Right cardiac atrium (tissue), 5 donors: ENCODE data around the gene ACADM. TPM values are rescaled to one million over a fixed set of nuclear protein-coding genes. Genes with fewer than 3 reads are reported as not detected.
"Not testable (repeated sequence)": the region's sequence is repeated elsewhere in the genome, so short reads cannot be mapped to it uniquely, and the experiment has no call there.

ENCODE experiments used
- ATAC-seq, 2 donors: fragments of 200-7000 bp; cut with Tn5 transposase; one replicate each; pipeline versions ENCODE4 v1.8.0 to v1.9.1; 2020; ENCODE audit warnings: moderate library complexity in 2 of 2, mild to moderate bottlenecking in 1 of 2
- DNase-seq, 3 donors: peaks; one replicate each; pipeline ENCODE4 v3.0.0-alpha.2; 2020
- H3K27ac ChIP-seq: one replicate; pipeline ENCODE4 v1.5.1; 2013; ENCODE audit warnings: mild to moderate bottlenecking, low read length, control low read depth, moderate library complexity
- H3K27me3 ChIP-seq: one replicate; pipeline ENCODE4 v1.6.1; 2013; ENCODE audit not compliant: control insufficient read depth, insufficient read depth
- H3K4me1 ChIP-seq: one replicate; pipeline ENCODE4 v1.6.1; 2013; ENCODE audit warnings: low read length; ENCODE audit not compliant: control insufficient read depth, insufficient read depth
- H3K4me3 ChIP-seq: one replicate; pipeline ENCODE4 v1.5.1; 2013; ENCODE audit warnings: low read length, control low read depth
- H3K9me3 ChIP-seq: one replicate; pipeline ENCODE4 v1.6.1; 2013; ENCODE audit warnings: low read length; ENCODE audit not compliant: control insufficient read depth
- WGBS: extraction: QIAGEN DNeasy Blood & Tissue Kit; methylation state at CpG from one replicate; pipeline ENCODE4 v1.1.7; 2013; 5-methylcytosine and 5-hydroxymethylcytosine counted together
- intact Hi-C, 4 donors: fragments of 100-400 bp; cut with DNase I; formaldehyde crosslinking; loops; one replicate each; pipeline versions ENCODE4 v1.11.0 to v1.14.0; 2022 to 2023
- long read RNA-seq, 4 donors: library from polyadenylated mRNA; unstranded; transcript quantifications; one replicate each; pipeline ENCODE4 v2.0.0, GENCODE V29; 2020 to 2021
- polyA plus RNA-seq: library from polyadenylated mRNA; stranded (reverse); fragments of 200-250 nt; gene quantifications from one replicate; pipeline ENCODE4 v1.2.3, GENCODE V29; 2013
- total RNA-seq, 4 donors: library from RNA; stranded (reverse); fragmentation: NEBNext Ultra II Directional; extraction: Animal tissue kit (Norgen Biotek cat#: 25700); gene quantifications; one replicate each; pipeline ENCODE4 v1.2.1, GENCODE V29; 2021
- donor health status: healthy with polysubstance abuse.
- donor health status: DM: no; HTN: yes; CAD: no.
- donor health status: DM: no; HTN: no; CAD: no.
- donor health status: DM: no; HTN: yes; CAD: no; lungs with severe emphysema.
- donor health status: DM: yes; HTN: yes; CAD: no.

The ACADM gene
- total RNA-seq = 100 to 1,000 TPM; 171 to 197 (median 184) TPM
- polyA plus RNA-seq = 105 TPM
- long read RNA-seq, donor 1, transcript ACADM-202 (12 exons, 2,619 nt) = major isoform, 235 of 284 reads
- long read RNA-seq, donor 1, transcript ACADM-218 (11 exons, 2,535 nt) = minor isoform, 10 of 284 reads
- long read RNA-seq, donor 1, transcript ACADM-203 (12 exons, 1,332 nt) = minor isoform, 5 of 284 reads
- long read RNA-seq, donor 1, partial matches to known transcripts = 25 of 284 reads
- long read RNA-seq, donor 1, other reads (novel, unspliced or antisense) = 8 of 284 reads
- long read RNA-seq, donor 2, transcript ACADM-202 (12 exons, 2,619 nt) = major isoform, 111 of 125 reads
- long read RNA-seq, donor 2, partial matches to known transcripts = 4 of 125 reads
- long read RNA-seq, donor 2, other reads (novel, unspliced or antisense) = 9 of 125 reads
- long read RNA-seq, donor 3, transcript ACADM-218 (11 exons, 2,535 nt) = minor isoform, 28 of 1,008 reads
- long read RNA-seq, donor 3, transcript ACADM-202 (12 exons, 2,619 nt) = major isoform, 886 of 1,008 reads
- long read RNA-seq, donor 3, transcript ACADM-203 (12 exons, 1,332 nt) = minor isoform, 8 of 1,008 reads
- long read RNA-seq, donor 3, partial matches to known transcripts = 35 of 1,008 reads
- long read RNA-seq, donor 3, other reads (novel, unspliced or antisense) = 50 of 1,008 reads
- long read RNA-seq, donor 4, transcript ACADM-202 (12 exons, 2,619 nt) = major isoform, 114 of 136 reads
- long read RNA-seq, donor 4, partial matches to known transcripts = 5 of 136 reads
- long read RNA-seq, donor 4, other reads (novel, unspliced or antisense) = 13 of 136 reads

GRCh38 chr1:75724472-75725022 is at the start of gene ACADM:
ACADM (plus strand) TSS chr1:75724709; CDS start chr1:75724788, 79 bp downstream.
- under 1% methylated on average over 48 of the region's 48 CpGs for WGBS
- ATAC-seq = peak; percentile 100
- Histone ChIP-seq H3K4me1 (no peaks in the 10 kb centered on the region), H3K4me3 (peak within 1 kb of the TSS; percentile 83), H3K27ac (peak within 1 kb of the TSS; percentile 93), H3K9me3 (no peaks in the 10 kb centered on the region), H3K27me3 (no peaks in the 10 kb centered on the region)
- peak; percentile 90 to 96 (median 96) for DNase-seq
- intact Hi-C loops = loop anchor here in 1 of 4 donors (5.0 kb wide), 1 partner anchor 63 kb away; the partner anchor contains the start of gene RABGGTB

- H3K27me3 ChIP-seq = no peaks in the 10 kb centered on the region
- H3K27ac ChIP-seq = no peak overlapping the region
- no peak for DNase-seq
- intact Hi-C loops = no loop called here
- H3K4me3 ChIP-seq = no peak overlapping the region
- H3K4me1 ChIP-seq = no peaks in the 10 kb centered on the region
- 83% methylated on average over 5 of the region's 5 CpGs for WGBS
- ATAC-seq = no peak
- no peaks in the 10 kb centered on the region for H3K9me3 ChIP-seq
Observed at GRCh38 chr1:75677443-75677842, 47.1 kb upstream of the ACADM start.

GRCh38 chr1:75677964-75678363 is 46.5 kb upstream of the ACADM start:
- DNase-seq, H3K4me3 ChIP-seq, H3K27me3 ChIP-seq, ATAC-seq, H3K9me3 ChIP-seq, H3K4me1 ChIP-seq, H3K27ac ChIP-seq, intact Hi-C loops: not testable (repeated sequence)
- WGBS = 63% methylated on average over 10 of the region's 10 CpGs

GRCh38 chr1:75690547-75690946 is 34.0 kb upstream of the ACADM start:
- DNase-seq = no peak
- no peaks in the 10 kb centered on the region for H3K4me1 ChIP-seq
- intact Hi-C loops = no loop called here
- no peaks in the 10 kb centered on the region for H3K27me3 ChIP-seq
- no peak for ATAC-seq
- H3K9me3 ChIP-seq = no peaks in the 10 kb centered on the region
- H3K4me3 ChIP-seq = no peak overlapping the region
- no peak overlapping the region for H3K27ac ChIP-seq

GRCh38 chr1:75693551-75693950 is 31.0 kb upstream of the ACADM start:
- Histone ChIP-seq H3K27me3 (no peaks in the 10 kb centered on the region), H3K4me3 (no peak overlapping the region), H3K9me3 (no peaks in the 10 kb centered on the region), H3K27ac (no peak overlapping the region), H3K4me1 (no peaks in the 10 kb centered on the region)
- DNase-seq (no peak), ATAC-seq (no peak)
- WGBS = 33% methylated on average over 3 of the region's 3 CpGs
- intact Hi-C loops = no loop called here

GRCh38 chr1:75696000-75696399 is 28.5 kb upstream of the ACADM start:
- no peak overlapping the region for H3K27ac ChIP-seq
- no peaks in the 10 kb centered on the region for H3K4me1 ChIP-seq
- WGBS = 61% methylated on average over 3 of the region's 3 CpGs
- H3K9me3 ChIP-seq = no peaks in the 10 kb centered on the region
- DNase-seq = no peak
- no peak for ATAC-seq
- no peak overlapping the region for H3K4me3 ChIP-seq
- intact Hi-C loops = no loop called here
- no peaks in the 10 kb centered on the region for H3K27me3 ChIP-seq

- Histone ChIP-seq H3K4me1 (peaks cover 2% of the 10 kb centered on the region), H3K27me3 (no peaks in the 10 kb centered on the region), H3K27ac (no peak overlapping the region), H3K9me3 (no peaks in the 10 kb centered on the region), H3K4me3 (no peak overlapping the region)
- intact Hi-C loops = no loop called here
- ATAC-seq (no peak), DNase-seq (no peak)
- 63% methylated on average over 2 of the region's 2 CpGs for WGBS
Observed at GRCh38 chr1:75707191-75707590, 17.3 kb upstream of the ACADM start.

- Histone ChIP-seq H3K9me3 (no peaks in the 10 kb centered on the region), H3K27me3 (no peaks in the 10 kb centered on the region), H3K4me1 (peaks cover 2% of the 10 kb centered on the region), H3K27ac (no peak overlapping the region), H3K4me3 (no peak overlapping the region)
- DNase-seq (no peak), ATAC-seq (no peak)
- intact Hi-C loops = no loop called here
- 65% methylated on average over 2 of the region's 2 CpGs for WGBS
Observed at GRCh38 chr1:75708910-75709309, 15.6 kb upstream of the ACADM start.

- H3K27me3 ChIP-seq = no peaks in the 10 kb centered on the region
- intact Hi-C loops = no loop called here
- H3K9me3 ChIP-seq = no peaks in the 10 kb centered on the region
- H3K27ac ChIP-seq = no peak overlapping the region
- no peak overlapping the region for H3K4me3 ChIP-seq
- H3K4me1 ChIP-seq = peaks cover 2% of the 10 kb centered on the region
- ATAC-seq (no peak), DNase-seq (no peak)
Observed at GRCh38 chr1:75710832-75711231, 13.7 kb upstream of the ACADM start.

- intact Hi-C loops = no loop called here
- H3K4me3 ChIP-seq = no peak overlapping the region
- H3K9me3 ChIP-seq = no peaks in the 10 kb centered on the region
- ATAC-seq (no peak), DNase-seq (no peak)
- H3K27ac ChIP-seq = no peak overlapping the region
- H3K27me3 ChIP-seq = no peaks in the 10 kb centered on the region
- H3K4me1 ChIP-seq = peaks cover 2% of the 10 kb centered on the region
Observed at GRCh38 chr1:75711846-75712245, 12.7 kb upstream of the ACADM start.

- H3K27me3 ChIP-seq = no peaks in the 10 kb centered on the region
- ATAC-seq (peak; percentile 60 to 75), DNase-seq (no peak)
- H3K27ac ChIP-seq = no peak overlapping the region
- peaks cover 2% of the 10 kb centered on the region for H3K4me1 ChIP-seq
- H3K4me3 ChIP-seq = no peak overlapping the region
- intact Hi-C loops = no loop called here
- no peaks in the 10 kb centered on the region for H3K9me3 ChIP-seq
Observed at GRCh38 chr1:75712306-75712705, 12.2 kb upstream of the ACADM start.
